SK-N-SH (cell line): ENCODE data around the gene KRTAP5-3. TPM values are rescaled to one million over a fixed set of nuclear protein-coding genes. Genes with fewer than 3 reads are reported as not detected.

Source experiments
- CTCF ChIA-PET: fragments of 300-600, 350-600 bp; formaldehyde crosslinking; extraction: SDS; loops from one replicate; lab custom pipeline; 2021; lab: Yijun Ruan, JAX
- POLR2A ChIA-PET: fragments of 350-600 bp; sonication (Branson Sonifier 250); formaldehyde crosslinking; extraction: SDS; loops from one replicate; lab custom pipeline; 2020; ENCODE audit warnings: antibody characterized with exemption, inconsistent platforms; lab: Yijun Ruan, JAX
- DNase-seq: peaks from one replicate; pipeline ENCODE4 v3.0.0; 2012
- H2AFZ ChIP-seq: fragments of 200-600 bp; sonication (generic); 2 replicates; pipeline ENCODE4 v1.8.1; 2016; ENCODE audit warnings: antibody characterized with exemption, mild to moderate bottlenecking, low read depth
- H3F3A ChIP-seq: fragments of 200-600 bp; sonication (generic); replicated peaks from 2 replicates; pipeline ENCODE3; 2016; ENCODE audit warnings: antibody characterized with exemption, mild to moderate bottlenecking; ENCODE audit not compliant: insufficient read depth
- H3K27ac ChIP-seq, 2 experiments: fragments of 200-500 bp in 1 of 2; fragments of 200-600 bp in 1 of 2; sonication (Bioruptor generic) in 1 of 2; sonication (generic), shearing (Covaris generic) in 1 of 2; 2 replicates each; pipeline versions ENCODE4 v1.5.1 to v1.6.1; 2014 to 2016; ENCODE audit warnings: low read depth in 2 of 2, inconsistent platforms in 1 of 2, low read length in 1 of 2, mild to moderate bottlenecking in 1 of 2, mixed read lengths in 1 of 2
- H3K27me3 ChIP-seq: fragments of 200-600 bp; sonication (generic), shearing (Covaris generic); 2 replicates; pipeline ENCODE4 v1.6.1; 2016; ENCODE audit warnings: mixed run types; ENCODE audit not compliant: insufficient read depth
- H3K36me3 ChIP-seq, 2 experiments: fragments of 200-500 bp in 1 of 2; fragments of 200-600 bp in 1 of 2; sonication (Bioruptor generic) in 1 of 2; sonication (generic) in 1 of 2; replicated peaks in 1 of 2; 2 replicates each; pipeline versions ENCODE3 to v1.5.1; 2014 to 2016; ENCODE audit warnings: low read length in 1 of 2, mild to moderate bottlenecking in 1 of 2; ENCODE audit not compliant: insufficient read depth in 2 of 2, control insufficient read depth in 1 of 2
- H3K4me1 ChIP-seq, 2 experiments: fragments of 200-500 bp in 1 of 2; fragments of 200-600 bp in 1 of 2; sonication (Bioruptor generic) in 1 of 2; sonication (generic), shearing (Covaris generic) in 1 of 2; 2 replicates each; pipeline versions ENCODE4 v1.5.1 to v1.6.1; 2014 to 2016; ENCODE audit warnings: low read depth in 1 of 2, low read length in 1 of 2, mixed run types in 1 of 2; ENCODE audit not compliant: insufficient read depth in 2 of 2, control insufficient read depth in 1 of 2
- H3K4me2 ChIP-seq: fragments of 200-600 bp; sonication (generic), shearing (Covaris generic); 2 replicates; pipeline ENCODE4 v1.6.1; 2017; ENCODE audit warnings: mixed run types
- H3K4me3 ChIP-seq, 2 experiments: fragments of 200-500 bp in 1 of 2; fragments of 200-600 bp in 1 of 2; sonication (Bioruptor generic) in 1 of 2; sonication (generic), shearing (Covaris generic) in 1 of 2; 2 replicates each; pipeline versions ENCODE4 v1.5.1 to v1.8.1; 2014 to 2016; ENCODE audit warnings: low read depth in 2 of 2, inconsistent platforms in 1 of 2, low read length in 1 of 2, mild to moderate bottlenecking in 1 of 2, mixed read lengths in 1 of 2, moderate library complexity in 1 of 2
- H3K79me2 ChIP-seq: fragments of 200-600 bp; sonication (generic); 2 replicates; pipeline ENCODE4 v1.8.1; 2017; ENCODE audit warnings: mild to moderate bottlenecking; ENCODE audit not compliant: insufficient read depth
- H3K9ac ChIP-seq: fragments of 200-600 bp; sonication (generic); 2 replicates; pipeline ENCODE4 v1.6.1; 2017; ENCODE audit warnings: mixed run types
- H3K9me2 ChIP-seq: fragments of 200-600 bp; sonication (generic); 2 replicates; pipeline ENCODE4 v1.6.1; 2017; ENCODE audit warnings: mixed run types
- H3K9me3 ChIP-seq: fragments of 200-600 bp; sonication (generic); 2 replicates; pipeline ENCODE4 v1.6.1; 2017; ENCODE audit warnings: mixed run types, mild to moderate bottlenecking, moderate library complexity
- H4K20me1 ChIP-seq: fragments of 200-600 bp; sonication (generic); 2 replicates; pipeline ENCODE4 v1.6.1; 2017; ENCODE audit warnings: mild to moderate bottlenecking, mixed run types; ENCODE audit not compliant: insufficient read depth
- ELF1 ChIP-seq: IDR thresholded peaks from 2 replicates; pipeline ENCODE4 v1.4.0; 2012
- EP300 ChIP-seq, 2 experiments: IDR thresholded peaks; 2 replicates each; pipeline versions ENCODE4 v1.4.0 to v1.6.1; 2012; ENCODE audit warnings: borderline replicate concordance in 1 of 2, low read depth in 1 of 2, low read length in 1 of 2
- FOXJ3 ChIP-seq: sonication (generic); formaldehyde crosslinking; IDR thresholded peaks from 2 replicates; pipeline ENCODE4 v1.5.1; 2020; ENCODE audit warnings: mild to moderate bottlenecking, missing genetic modification reagents
- FOXM1 ChIP-seq: IDR thresholded peaks from 2 replicates; pipeline ENCODE4 v1.4.0; 2012; ENCODE audit warnings: low read depth, mild to moderate bottlenecking
- GABPA ChIP-seq: IDR thresholded peaks from 2 replicates; pipeline ENCODE4 v1.4.0; 2012; ENCODE audit warnings: low read depth, mild to moderate bottlenecking
- GATA2 ChIP-seq: sonication (generic); formaldehyde crosslinking; IDR thresholded peaks from 2 replicates; pipeline ENCODE4 v1.5.0; 2020; ENCODE audit warnings: mild to moderate bottlenecking, missing genetic modification reagents
- JUND ChIP-seq: IDR thresholded peaks from 2 replicates; pipeline ENCODE4 v1.4.0; 2012
- MXI1 ChIP-seq: IDR thresholded peaks from 2 replicates; pipeline ENCODE4 v1.6.1; 2012; ENCODE audit warnings: mild to moderate bottlenecking, low read depth, low read length, improper control_type of control experiment
- NFIC ChIP-seq: IDR thresholded peaks from 2 replicates; pipeline ENCODE4 v1.4.0; 2012; ENCODE audit warnings: borderline replicate concordance
- POLR2AphosphoS5 ChIP-seq: IDR thresholded peaks from 2 replicates; pipeline ENCODE4 v1.6.1; 2012; ENCODE audit warnings: low read depth, low read length
- RAD21 ChIP-seq: IDR thresholded peaks from 2 replicates; pipeline ENCODE4 v1.6.1; 2012; ENCODE audit warnings: mild to moderate bottlenecking, low read length
- RCOR1 ChIP-seq: fragments of 150-350 bp; IDR thresholded peaks from 2 replicates; pipeline ENCODE4 v1.6.1; 2017; ENCODE audit warnings: antibody characterized with exemption, low read length
- RXRA ChIP-seq: IDR thresholded peaks from 2 replicates; pipeline ENCODE4 v1.4.0; 2012; ENCODE audit warnings: low read depth, mild to moderate bottlenecking, borderline replicate concordance
- SMC3 ChIP-seq: IDR thresholded peaks from 2 replicates; pipeline ENCODE4 v1.6.1; 2012; ENCODE audit warnings: low read depth, low read length, improper control_type of control experiment
- TAF1 ChIP-seq: IDR thresholded peaks from 2 replicates; pipeline ENCODE4 v1.6.1; 2012; ENCODE audit warnings: low read depth, mild to moderate bottlenecking, low read length, moderate library complexity, borderline replicate concordance
- TEAD4 ChIP-seq: IDR thresholded peaks from 2 replicates; pipeline ENCODE4 v1.4.0; 2012; ENCODE audit warnings: mild to moderate bottlenecking, borderline replicate concordance; ENCODE audit not compliant: insufficient read depth
- USF2 ChIP-seq: fragments of 150-350 bp; IDR thresholded peaks from 2 replicates; pipeline ENCODE4 v1.6.1; 2017; ENCODE audit warnings: antibody characterized with exemption, low read length, low read depth, borderline replicate concordance
- YY1 ChIP-seq: IDR thresholded peaks from 2 replicates; pipeline ENCODE4 v1.4.0; 2012; ENCODE audit warnings: low read depth, mild to moderate bottlenecking
- WGBS: methylation state at CpG from one replicate; pipeline ENCODE4 v1.1.6; 2017; ENCODE audit warnings: low lambda C conversion rate; 5-methylcytosine and 5-hydroxymethylcytosine counted together
- polyA plus RNA-seq, 3 experiments: library from polyadenylated mRNA; depleted of rRNA; stranded (reverse); fragments of >200 nt; gene quantifications; 2 replicates each; pipeline ENCODE4 v1.2.3, GENCODE V29; 2012
- TF ChIP-seq, protein P1 (sequence below): fragments of 200-600 bp; sonication (generic); IDR thresholded peaks from 2 replicates; pipeline ENCODE4 v1.6.1; 2017; ENCODE audit warnings: antibody characterized with exemption, mild to moderate bottlenecking, moderate library complexity
- TF ChIP-seq, protein P2 (sequence below): IDR thresholded peaks from 2 replicates; pipeline ENCODE4; 2012
- TF ChIP-seq, protein P3 (sequence below): IDR thresholded peaks from 2 replicates; pipeline ENCODE4 v1.4.0; 2012; ENCODE audit warnings: low read depth, borderline replicate concordance

Gene KRTAP5-3
- polyA plus RNA-seq, 1 of the 3 experiments (the other 2 are of a cell fraction): not detected

GRCh38 chr11:1574238-1574932 is 33.9 kb downstream of the KRTAP5-3 start:
- no peak for TF ChIP-seq TAF1
- peak; percentile 70 for TF ChIP-seq RAD21
- TF ChIP-seq, protein P1, sequence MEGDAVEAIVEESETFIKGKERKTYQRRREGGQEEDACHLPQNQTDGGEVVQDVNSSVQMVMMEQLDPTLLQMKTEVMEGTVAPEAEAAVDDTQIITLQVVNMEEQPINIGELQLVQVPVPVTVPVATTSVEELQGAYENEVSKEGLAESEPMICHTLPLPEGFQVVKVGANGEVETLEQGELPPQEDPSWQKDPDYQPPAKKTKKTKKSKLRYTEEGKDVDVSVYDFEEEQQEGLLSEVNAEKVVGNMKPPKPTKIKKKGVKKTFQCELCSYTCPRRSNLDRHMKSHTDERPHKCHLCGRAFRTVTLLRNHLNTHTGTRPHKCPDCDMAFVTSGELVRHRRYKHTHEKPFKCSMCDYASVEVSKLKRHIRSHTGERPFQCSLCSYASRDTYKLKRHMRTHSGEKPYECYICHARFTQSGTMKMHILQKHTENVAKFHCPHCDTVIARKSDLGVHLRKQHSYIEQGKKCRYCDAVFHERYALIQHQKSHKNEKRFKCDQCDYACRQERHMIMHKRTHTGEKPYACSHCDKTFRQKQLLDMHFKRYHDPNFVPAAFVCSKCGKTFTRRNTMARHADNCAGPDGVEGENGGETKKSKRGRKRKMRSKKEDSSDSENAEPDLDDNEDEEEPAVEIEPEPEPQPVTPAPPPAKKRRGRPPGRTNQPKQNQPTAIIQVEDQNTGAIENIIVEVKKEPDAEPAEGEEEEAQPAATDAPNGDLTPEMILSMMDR: peak; percentile 67
- no peak for TF ChIP-seq GABPA
- TF ChIP-seq TEAD4: no peak
- TF ChIP-seq, protein P2, sequence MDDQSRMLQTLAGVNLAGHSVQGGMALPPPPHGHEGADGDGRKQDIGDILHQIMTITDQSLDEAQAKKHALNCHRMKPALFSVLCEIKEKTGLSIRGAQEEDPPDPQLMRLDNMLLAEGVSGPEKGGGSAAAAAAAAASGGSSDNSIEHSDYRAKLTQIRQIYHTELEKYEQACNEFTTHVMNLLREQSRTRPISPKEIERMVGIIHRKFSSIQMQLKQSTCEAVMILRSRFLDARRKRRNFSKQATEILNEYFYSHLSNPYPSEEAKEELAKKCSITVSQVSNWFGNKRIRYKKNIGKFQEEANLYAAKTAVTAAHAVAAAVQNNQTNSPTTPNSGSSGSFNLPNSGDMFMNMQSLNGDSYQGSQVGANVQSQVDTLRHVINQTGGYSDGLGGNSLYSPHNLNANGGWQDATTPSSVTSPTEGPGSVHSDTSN: no peak
- 0 out of 2 replicates have a peak, but pooled peaks have one; percentile 19 for TF ChIP-seq MXI1
- TF ChIP-seq ELF1: no peak
- TF ChIP-seq FOXJ3 (CRISPR knock-in tag): no peak
- no peak for TF ChIP-seq GATA2 (CRISPR knock-in tag)
- TF ChIP-seq YY1: no peak
- TF ChIP-seq NFIC: no peak
- TF ChIP-seq, protein P3, sequence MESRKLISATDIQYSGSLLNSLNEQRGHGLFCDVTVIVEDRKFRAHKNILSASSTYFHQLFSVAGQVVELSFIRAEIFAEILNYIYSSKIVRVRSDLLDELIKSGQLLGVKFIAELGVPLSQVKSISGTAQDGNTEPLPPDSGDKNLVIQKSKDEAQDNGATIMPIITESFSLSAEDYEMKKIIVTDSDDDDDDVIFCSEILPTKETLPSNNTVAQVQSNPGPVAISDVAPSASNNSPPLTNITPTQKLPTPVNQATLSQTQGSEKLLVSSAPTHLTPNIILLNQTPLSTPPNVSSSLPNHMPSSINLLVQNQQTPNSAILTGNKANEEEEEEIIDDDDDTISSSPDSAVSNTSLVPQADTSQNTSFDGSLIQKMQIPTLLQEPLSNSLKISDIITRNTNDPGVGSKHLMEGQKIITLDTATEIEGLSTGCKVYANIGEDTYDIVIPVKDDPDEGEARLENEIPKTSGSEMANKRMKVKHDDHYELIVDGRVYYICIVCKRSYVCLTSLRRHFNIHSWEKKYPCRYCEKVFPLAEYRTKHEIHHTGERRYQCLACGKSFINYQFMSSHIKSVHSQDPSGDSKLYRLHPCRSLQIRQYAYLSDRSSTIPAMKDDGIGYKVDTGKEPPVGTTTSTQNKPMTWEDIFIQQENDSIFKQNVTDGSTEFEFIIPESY: no peak
- TF ChIP-seq USF2: no peak
- no peak for TF ChIP-seq RXRA
- TF ChIP-seq POLR2AphosphoS5: no peak
- no peak for TF ChIP-seq EP300 (IDR thresholded peaks at IDR 0.05; ENCODE audit: borderline replicate concordance in 1 of 2, low read depth in 1 of 2, low read length in 1 of 2)
- no peak for TF ChIP-seq FOXM1
- TF ChIP-seq RCOR1: no peak
- TF ChIP-seq JUND: no peak
- TF ChIP-seq SMC3: peak; percentile 83
- Histone ChIP-seq H3K27ac (no peak overlapping the region; a peak in 1 of 4 replicates), H3K9me2 (no peaks in the 10 kb centered on the region), H3K4me2 (peak overlapping the region; percentile 82), H3K79me2 (no peaks in the 10 kb centered on the region), H3K4me1 (peaks cover 0 to 20% of the 10 kb centered on the region in 2 experiments; a peak in 1 of 4 replicates), H2AFZ (no peak overlapping the region), H3K9me3 (peaks cover 3% of the 10 kb centered on the region; the same call in 1 of the 2 replicates), H3K36me3 (no peaks in the 10 kb centered on the region), H3K27me3 (peaks cover 4% of the 10 kb centered on the region; the same call in 1 of the 2 replicates), H3K4me3 (peak overlapping the region; percentile 51 to 57), H3F3A (no peaks in the 10 kb centered on the region), H3K9ac (no peak overlapping the region), H4K20me1 (peaks cover 10% of the 10 kb centered on the region; the same call in 1 of the 2 replicates)
- peak; percentile 89 for DNase-seq
- WGBS: 1% methylated on average over 10 of the region's 64 CpGs
- CTCF ChIA-PET: interaction anchor here (0.6 to 18.1 kb wide), 54 partner anchors 8 to 605 kb away, joined by 3 to 398 read pairs (median 4); partner anchors contain the start of genes KRTAP5-1, KRTAP5-3 and KRTAP5-5
- POLR2A ChIA-PET: interaction anchor here (1.0 to 1.6 kb wide), 5 partner anchors 10 to 51 kb away, joined by 3 to 6 read pairs (median 4); no protein-coding TSS in a partner anchor
